ENCODE measurements around the gene C1QTNF6. TPM values are rescaled to one million over a fixed set of nuclear protein-coding genes. Genes with fewer than 3 reads are reported as not detected.
"Not testable (repeated sequence)": the region's sequence is repeated elsewhere in the genome, so short reads cannot be mapped to it uniquely, and the experiment has no call there.

The C1QTNF6 gene
- total and polyA plus RNA-seq, 10 donors = 5.3 to 10.3 (median 7.6) TPM

- intact Hi-C loops (cut with DNase I; ENCODE audit: low total_unique reads) = no loop called here
- Histone ChIP-seq H3K9me3 (no peaks in the 10 kb centered on the region), H3K27ac (no peak overlapping the region), H3K4me3 (no peak overlapping the region), H3K36me3 (no peaks in the 10 kb centered on the region), H3K27me3 (replicated peaks in 1 of 7) (no peaks in the 10 kb centered on the region), H3K4me1 (peaks cover 12 to 37% (median 26%) of the 10 kb centered on the region in 6 donors)
- 82 to 95% (median 88%) methylated on average over 9 to 10 of the region's 10 CpGs for WGBS, 5 donors
- TF ChIP-seq POLR2A (IDR thresholded peaks at IDR 0.05) (no peak), POLR2AphosphoS5 (IDR thresholded peaks at IDR 0.05) (no peak), CTCF (IDR thresholded peaks at IDR 0.05 in 8 of 11, conservative IDR thresholded peaks at IDR 0.05 in 3 of 11) (no peak)
- peak; percentile 67 for DNase-seq
Observed at GRCh38 chr22:37202716-37203115, 14.7 kb upstream of the C1QTNF6 start.

GRCh38 chr22:37202001-37202555 is 14.0 kb upstream of the C1QTNF6 start:
- TF ChIP-seq POLR2A (IDR thresholded peaks at IDR 0.05) = no peak
- TF ChIP-seq CTCF (IDR thresholded peaks at IDR 0.05 in 8 of 11, conservative IDR thresholded peaks at IDR 0.05 in 3 of 11) = no peak
- no peak for TF ChIP-seq POLR2AphosphoS5 (IDR thresholded peaks at IDR 0.05)
- Histone ChIP-seq H3K4me3 (no peak overlapping the region), H3K9me3 (no peaks in the 10 kb centered on the region), H3K27ac (no peak overlapping the region), H3K27me3 (replicated peaks in 1 of 7) (no peaks in the 10 kb centered on the region), H3K4me1 (peaks cover 18 to 43% (median 33%) of the 10 kb centered on the region in 6 donors), H3K36me3 (no peaks in the 10 kb centered on the region)
- peak; percentile 63 for DNase-seq
- intact Hi-C loops (cut with DNase I; ENCODE audit: low total_unique reads) = no loop called here
- 85 to 91% (median 88%) methylated on average over 5 of the region's 5 CpGs for WGBS, 5 donors

GRCh38 chr22:37201443-37201820 is 13.4 kb upstream of the C1QTNF6 start:
- peak; percentile 54 for DNase-seq
- H3K27ac ChIP-seq; H3K4me3 ChIP-seq; H3K9me3 ChIP-seq; H3K36me3 ChIP-seq; intact Hi-C loops (cut with DNase I; ENCODE audit: low total_unique reads); H3K27me3 ChIP-seq (replicated peaks in 1 of 7): not testable (repeated sequence)
- 85 to 99% (median 96%) methylated on average over 3 to 6 of the region's 6 CpGs for WGBS, 5 donors
- H3K4me1 ChIP-seq = peaks cover 20 to 50% (median 39%) of the 10 kb centered on the region in 6 donors

GRCh38 chr22:37199760-37200108 is 11.7 kb upstream of the C1QTNF6 start:
- Histone ChIP-seq H3K27ac (peak overlapping the region; percentile 57 to 98 (median 96)), H3K9me3 (no peaks in the 10 kb centered on the region), H3K4me3 (peak overlapping the region in 6 of 8 donors; percentile 51 to 88 (median 60)), H3K4me1 (peaks cover 20 to 64% (median 47%) of the 10 kb centered on the region in 6 donors), H3K27me3 (replicated peaks in 1 of 7) (no peaks in the 10 kb centered on the region), H3K36me3 (no peaks in the 10 kb centered on the region)
- DNase-seq = no peak
- intact Hi-C loops (cut with DNase I; ENCODE audit: low total_unique reads) = loop anchor here (2.0 kb wide), 1 partner anchor 121 kb away; no protein-coding TSS in a partner anchor
- TF ChIP-seq POLR2AphosphoS5 (IDR thresholded peaks at IDR 0.05) (no peak), CTCF (IDR thresholded peaks at IDR 0.05 in 8 of 11, conservative IDR thresholded peaks at IDR 0.05 in 3 of 11) (peak in 5 of 11 experiments; percentile 11 to 50 (median 42))
- 24 to 38% (median 27%) methylated on average over 11 to 12 of the region's 12 CpGs for WGBS, 5 donors

Data from spleen (tissue), 11 donors.